ENCODE data around the gene THAP8. TPM values are rescaled to one million over a fixed set of nuclear protein-coding genes. Genes with fewer than 3 reads are reported as not detected.
A peak's percentile ranks its signal among the peaks of the same experiment; 100 is the strongest.

THAP8 gene
- polyA plus RNA-seq, 3 donors from 2014 or later = 3.2 to 10.7 (median 10.1) TPM

GRCh38 chr19:36031308-36031707 lies 22.8 kb downstream of the THAP8 start:
- peak overlapping the region in 1 of 6 donors; percentile 50 for H3K27ac Mint-ChIP-seq
- H3K9me3 Mint-ChIP-seq = no peaks in the 10 kb centered on the region
- H3K36me3 Mint-ChIP-seq = peaks cover 5 to 9% (median 6%) of the 10 kb centered on the region in 3 donors
- peak overlapping the region in 1 of 5 donors; percentile 5 for H3K4me3 Mint-ChIP-seq
- H3K27me3 Mint-ChIP-seq (ENCODE audit: low read depth in 3 of 3) = peaks cover 0 to 2% (median 2%) of the 10 kb centered on the region in 3 donors
- no peak for DNase-seq
- peaks cover 8 to 25% of the 10 kb centered on the region in 2 donors for H3K4me1 Mint-ChIP-seq

GRCh38 chr19:36030264-36031148 lies 23.6 kb downstream of the THAP8 start:
- Mint-ChIP-seq H3K36me3 (peaks cover 6 to 11% (median 10%) of the 10 kb centered on the region in 3 donors), H3K4me3 (no peak overlapping the region), H3K4me1 (peaks cover 3 to 18% of the 10 kb centered on the region in 2 donors), H3K27ac (no peak overlapping the region), H3K27me3 (ENCODE audit: low read depth in 3 of 3) (peaks cover 0 to 2% (median 0%) of the 10 kb centered on the region in 3 donors), H3K9me3 (no peaks in the 10 kb centered on the region)
- no peak for DNase-seq

GRCh38 chr19:36028313-36029041 lies 25.6 kb downstream of the THAP8 start:
- Mint-ChIP-seq H3K27ac (no peak overlapping the region), H3K4me3 (no peak overlapping the region), H3K4me1 (peaks cover 0 to 9% of the 10 kb centered on the region in 2 donors), H3K36me3 (peaks cover 0 to 7% (median 7%) of the 10 kb centered on the region in 3 donors), H3K27me3 (ENCODE audit: low read depth in 3 of 3) (peaks cover 0 to 2% (median 0%) of the 10 kb centered on the region in 3 donors), H3K9me3 (no peaks in the 10 kb centered on the region)
- no peak for DNase-seq

- Mint-ChIP-seq H3K4me3 (no peak overlapping the region), H3K27me3 (ENCODE audit: low read depth in 3 of 3) (peaks cover 0 to 2% (median 0%) of the 10 kb centered on the region in 3 donors), H3K36me3 (peaks cover 3 to 11% (median 11%) of the 10 kb centered on the region in 3 donors), H3K27ac (no peak overlapping the region), H3K4me1 (peaks cover 0 to 4% of the 10 kb centered on the region in 2 donors), H3K9me3 (no peaks in the 10 kb centered on the region)
- no peak for DNase-seq
These were observed 26.4 kb downstream of the THAP8 start for GRCh38 chr19:36027696-36028095.

GRCh38 chr19:36026091-36026876 lies 27.8 kb downstream of the THAP8 start:
- Mint-ChIP-seq H3K36me3 (peaks cover 3 to 11% (median 11%) of the 10 kb centered on the region in 3 donors), H3K27ac (no peak overlapping the region), H3K4me1 (no peaks in the 10 kb centered on the region), H3K27me3 (ENCODE audit: low read depth in 3 of 3) (peaks cover 0 to 2% (median 0%) of the 10 kb centered on the region in 3 donors), H3K4me3 (no peak overlapping the region), H3K9me3 (no peaks in the 10 kb centered on the region)
- DNase-seq = no peak

GRCh38 chr19:36025541-36025940 lies 28.5 kb downstream of the THAP8 start:
- Mint-ChIP-seq H3K4me1 (no peaks in the 10 kb centered on the region), H3K27me3 (ENCODE audit: low read depth in 3 of 3) (peaks cover 0 to 2% (median 0%) of the 10 kb centered on the region in 3 donors), H3K4me3 (no peak overlapping the region), H3K36me3 (peaks cover 3 to 11% (median 9%) of the 10 kb centered on the region in 3 donors), H3K27ac (no peak overlapping the region), H3K9me3 (no peaks in the 10 kb centered on the region)
- no peak for DNase-seq

- H3K4me3 Mint-ChIP-seq = no peak overlapping the region
- H3K36me3 Mint-ChIP-seq = peaks cover 3 to 11% (median 8%) of the 10 kb centered on the region in 3 donors
These were observed 30.7 kb downstream of the THAP8 start for GRCh38 chr19:36023432-36023831.

GRCh38 chr19:36019061-36019670 lies 34.9 kb downstream of the THAP8 start:
- Mint-ChIP-seq H3K27me3 (ENCODE audit: low read depth in 3 of 3) (peaks cover 0 to 4% (median 0%) of the 10 kb centered on the region in 3 donors), H3K36me3 (peaks cover 3 to 5% (median 4%) of the 10 kb centered on the region in 3 donors), H3K4me1 (peaks cover 13 to 18% of the 10 kb centered on the region in 2 donors), H3K9me3 (no peaks in the 10 kb centered on the region), H3K4me3 (no peak overlapping the region), H3K27ac (no peak overlapping the region)
- no peak for DNase-seq

More at GRCh38 chr19:36023432-36023831, 30.7 kb downstream of the THAP8 start:
- Mint-ChIP-seq H3K9me3 (no peaks in the 10 kb centered on the region), H3K27ac (peak overlapping the region in 1 of 6 donors; percentile 53), H3K27me3 (ENCODE audit: low read depth in 3 of 3) (no peaks in the 10 kb centered on the region), H3K4me1 (no peaks in the 10 kb centered on the region)
- DNase-seq = no peak

GRCh38 chr19:36014012-36014924 lies 39.8 kb downstream of the THAP8 start, which contains the start of gene ALKBH6:
TSS of gene ALKBH6 (minus strand) at chr19:36014213. CDS start at chr19:36013397, 816 bp downstream.
- Mint-ChIP-seq H3K4me1 (peaks cover 42 to 46% of the 10 kb centered on the region in 2 donors), H3K9me3 (no peaks in the 10 kb centered on the region), H3K27me3 (ENCODE audit: low read depth in 3 of 3) (peaks cover 6 to 8% (median 7%) of the 10 kb centered on the region in 3 donors), H3K36me3 (no peaks in the 10 kb centered on the region), H3K27ac (peak within 1 kb of the TSS; percentile 91 to 99 (median 95)), H3K4me3 (peak within 1 kb of the TSS; percentile 90 to 98 (median 96))
- peak; percentile 98 for DNase-seq

GRCh38 chr19:36013280-36014011 lies 40.6 kb downstream of the THAP8 start:
- no peak for DNase-seq
- Mint-ChIP-seq H3K27ac (peak overlapping the region; percentile 91 to 99 (median 95)), H3K4me1 (peaks cover 46 to 51% of the 10 kb centered on the region in 2 donors), H3K36me3 (no peaks in the 10 kb centered on the region), H3K27me3 (ENCODE audit: low read depth in 3 of 3) (peaks cover 6 to 8% (median 7%) of the 10 kb centered on the region in 3 donors), H3K9me3 (no peaks in the 10 kb centered on the region), H3K4me3 (peak overlapping the region; percentile 90 to 98 (median 96))

GRCh38 chr19:36010402-36010801 lies 43.7 kb downstream of the THAP8 start:
- H3K36me3 Mint-ChIP-seq = no peaks in the 10 kb centered on the region
- peaks cover 5 to 8% (median 6%) of the 10 kb centered on the region in 3 donors for H3K27me3 Mint-ChIP-seq (ENCODE audit: low read depth in 3 of 3)
- H3K9me3 Mint-ChIP-seq = no peaks in the 10 kb centered on the region
- no peak overlapping the region for H3K27ac Mint-ChIP-seq
- no peak overlapping the region for H3K4me3 Mint-ChIP-seq
- peaks cover 44 to 46% of the 10 kb centered on the region in 2 donors for H3K4me1 Mint-ChIP-seq
- no peak for DNase-seq

All from immature natural killer cell (primary cell).